HepG2 (cell line): ENCODE results near the gene GH2. TPM values are rescaled to one million over a fixed set of nuclear protein-coding genes. Genes with fewer than 3 reads are reported as not detected.

Experiments
- CEBPG ChIP-seq: IDR thresholded peaks from 2 replicates; pipeline ENCODE4 v1.6.1; 2016
- DPF2 ChIP-seq: sonication (generic); formaldehyde crosslinking; IDR thresholded peaks from 2 replicates; pipeline ENCODE4 v1.4.0; 2020; ENCODE audit warnings: mild to moderate bottlenecking, low read depth, missing genetic modification reagents, borderline replicate concordance
- GTF3A ChIP-seq: sonication (generic); formaldehyde crosslinking; conservative IDR thresholded peaks from 2 replicates; pipeline ENCODE4 v1.4.0; 2020; ENCODE audit warnings: mild to moderate bottlenecking, missing genetic modification reagents
- GZF1 ChIP-seq: sonication (generic); formaldehyde crosslinking; IDR thresholded peaks from 2 replicates; pipeline ENCODE4 v1.5.1; 2020; ENCODE audit warnings: mild to moderate bottlenecking, missing genetic modification reagents
- RFXAP ChIP-seq: sonication (generic); formaldehyde crosslinking; IDR thresholded peaks from 2 replicates; pipeline ENCODE4 v1.4.0; 2020; ENCODE audit warnings: missing genetic modification reagents, borderline replicate concordance
- SRSF9 ChIP-seq: fragments of 200-400 bp; formaldehyde crosslinking; IDR thresholded peaks from 2 replicates; pipeline ENCODE4 v1.6.1; 2018; ENCODE audit warnings: borderline replicate concordance, mild to moderate bottlenecking, low read depth, low read length; ENCODE audit not compliant: insufficient read depth, poor library complexity, severe bottlenecking
- ZBTB33 ChIP-seq: sonication (generic); formaldehyde crosslinking; IDR thresholded peaks from 2 replicates; pipeline ENCODE4 v1.4.0; 2020; ENCODE audit warnings: missing genetic modification reagents
- ZNF549 ChIP-seq: sonication (generic); formaldehyde crosslinking; IDR thresholded peaks from 2 replicates; pipeline ENCODE4 v1.5.0; 2020; ENCODE audit warnings: missing genetic modification reagents
- polyA plus RNA-seq, 8 experiments: library from polyadenylated mRNA; depleted of rRNA in 3 of 8; stranded (reverse) in 7 of 8; unstranded in 1 of 8; fragments of >200 nt; fragmentation: Illumina TruSeq in 4 of 8; extraction: Trizol in 4 of 8; gene quantifications; 2 replicates each; pipeline versions ENCODE4 v1.2.1 to v1.2.3, GENCODE V29; 2011 to 2016; ENCODE audit warnings: low read depth in 4 of 8, missing spikeins in 1 of 8, mixed read lengths in 1 of 8; ENCODE audit not compliant: insufficient read depth in 1 of 8
- total RNA-seq, 5 experiments: library from RNA; depleted of rRNA; stranded (reverse); fragments of >200 nt; fragmentation: Illumina TruSeq; extraction: Trizol; gene quantifications; 2 replicates each; pipeline ENCODE4 v1.2.3, GENCODE V29; 2016; ENCODE audit warnings: low read depth in 1 of 5
- TF ChIP-seq, protein P1 (sequence below): sonication (generic); formaldehyde crosslinking; IDR thresholded peaks from 2 replicates; pipeline ENCODE4 v1.5.0; 2020; ENCODE audit warnings: mild to moderate bottlenecking, missing genetic modification reagents, borderline replicate concordance
- TF ChIP-seq, protein P2 (sequence below): sonication (generic); formaldehyde crosslinking; IDR thresholded peaks from 2 replicates; pipeline ENCODE4 v1.9.0; 2021; ENCODE audit warnings: mild to moderate bottlenecking, missing genetic modification reagents

GH2 gene
- total and polyA plus RNA-seq, 2 of the 13 experiments (the other 11 are each of a cell fraction or from before 2014, with no cell fraction given), result not detected

- TF ChIP-seq ZNF549 (CRISPR knock-in tag) (no peak), ZBTB33 (CRISPR knock-in tag) (peak; percentile 98), GTF3A (CRISPR knock-in tag) (no peak), DPF2 (CRISPR knock-in tag) (no peak), GZF1 (CRISPR knock-in tag) (no peak), RFXAP (peak; percentile 100), CEBPG (CRISPR knock-in tag) (no peak), SRSF9 (no peak)
- TF ChIP-seq, protein P1, sequence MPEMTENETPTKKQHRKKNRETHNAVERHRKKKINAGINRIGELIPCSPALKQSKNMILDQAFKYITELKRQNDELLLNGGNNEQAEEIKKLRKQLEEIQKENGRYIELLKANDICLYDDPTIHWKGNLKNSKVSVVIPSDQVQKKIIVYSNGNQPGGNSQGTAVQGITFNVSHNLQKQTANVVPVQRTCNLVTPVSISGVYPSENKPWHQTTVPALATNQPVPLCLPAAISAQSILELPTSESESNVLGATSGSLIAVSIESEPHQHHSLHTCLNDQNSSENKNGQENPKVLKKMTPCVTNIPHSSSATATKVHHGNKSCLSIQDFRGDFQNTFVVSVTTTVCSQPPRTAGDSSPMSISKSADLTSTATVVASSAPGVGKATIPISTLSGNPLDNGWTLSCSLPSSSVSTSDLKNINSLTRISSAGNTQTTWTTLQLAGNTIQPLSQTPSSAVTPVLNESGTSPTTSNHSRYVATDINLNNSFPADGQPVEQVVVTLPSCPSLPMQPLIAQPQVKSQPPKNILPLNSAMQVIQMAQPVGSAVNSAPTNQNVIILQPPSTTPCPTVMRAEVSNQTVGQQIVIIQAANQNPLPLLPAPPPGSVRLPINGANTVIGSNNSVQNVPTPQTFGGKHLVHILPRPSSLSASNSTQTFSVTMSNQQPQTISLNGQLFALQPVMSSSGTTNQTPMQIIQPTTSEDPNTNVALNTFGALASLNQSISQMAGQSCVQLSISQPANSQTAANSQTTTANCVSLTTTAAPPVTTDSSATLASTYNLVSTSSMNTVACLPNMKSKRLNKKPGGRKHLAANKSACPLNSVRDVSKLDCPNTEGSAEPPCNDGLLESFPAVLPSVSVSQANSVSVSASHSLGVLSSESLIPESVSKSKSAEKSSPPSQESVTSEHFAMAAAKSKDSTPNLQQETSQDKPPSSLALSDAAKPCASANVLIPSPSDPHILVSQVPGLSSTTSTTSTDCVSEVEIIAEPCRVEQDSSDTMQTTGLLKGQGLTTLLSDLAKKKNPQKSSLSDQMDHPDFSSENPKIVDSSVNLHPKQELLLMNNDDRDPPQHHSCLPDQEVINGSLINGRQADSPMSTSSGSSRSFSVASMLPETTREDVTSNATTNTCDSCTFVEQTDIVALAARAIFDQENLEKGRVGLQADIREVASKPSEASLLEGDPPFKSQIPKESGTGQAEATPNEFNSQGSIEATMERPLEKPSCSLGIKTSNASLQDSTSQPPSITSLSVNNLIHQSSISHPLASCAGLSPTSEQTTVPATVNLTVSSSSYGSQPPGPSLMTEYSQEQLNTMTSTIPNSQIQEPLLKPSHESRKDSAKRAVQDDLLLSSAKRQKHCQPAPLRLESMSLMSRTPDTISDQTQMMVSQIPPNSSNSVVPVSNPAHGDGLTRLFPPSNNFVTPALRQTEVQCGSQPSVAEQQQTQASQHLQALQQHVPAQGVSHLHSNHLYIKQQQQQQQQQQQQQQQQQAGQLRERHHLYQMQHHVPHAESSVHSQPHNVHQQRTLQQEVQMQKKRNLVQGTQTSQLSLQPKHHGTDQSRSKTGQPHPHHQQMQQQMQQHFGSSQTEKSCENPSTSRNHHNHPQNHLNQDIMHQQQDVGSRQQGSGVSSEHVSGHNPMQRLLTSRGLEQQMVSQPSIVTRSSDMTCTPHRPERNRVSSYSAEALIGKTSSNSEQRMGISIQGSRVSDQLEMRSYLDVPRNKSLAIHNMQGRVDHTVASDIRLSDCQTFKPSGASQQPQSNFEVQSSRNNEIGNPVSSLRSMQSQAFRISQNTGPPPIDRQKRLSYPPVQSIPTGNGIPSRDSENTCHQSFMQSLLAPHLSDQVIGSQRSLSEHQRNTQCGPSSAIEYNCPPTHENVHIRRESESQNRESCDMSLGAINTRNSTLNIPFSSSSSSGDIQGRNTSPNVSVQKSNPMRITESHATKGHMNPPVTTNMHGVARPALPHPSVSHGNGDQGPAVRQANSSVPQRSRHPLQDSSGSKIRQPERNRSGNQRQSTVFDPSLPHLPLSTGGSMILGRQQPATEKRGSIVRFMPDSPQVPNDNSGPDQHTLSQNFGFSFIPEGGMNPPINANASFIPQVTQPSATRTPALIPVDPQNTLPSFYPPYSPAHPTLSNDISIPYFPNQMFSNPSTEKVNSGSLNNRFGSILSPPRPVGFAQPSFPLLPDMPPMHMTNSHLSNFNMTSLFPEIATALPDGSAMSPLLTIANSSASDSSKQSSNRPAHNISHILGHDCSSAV (CRISPR knock-in tag), result no peak
- TF ChIP-seq, protein P2, sequence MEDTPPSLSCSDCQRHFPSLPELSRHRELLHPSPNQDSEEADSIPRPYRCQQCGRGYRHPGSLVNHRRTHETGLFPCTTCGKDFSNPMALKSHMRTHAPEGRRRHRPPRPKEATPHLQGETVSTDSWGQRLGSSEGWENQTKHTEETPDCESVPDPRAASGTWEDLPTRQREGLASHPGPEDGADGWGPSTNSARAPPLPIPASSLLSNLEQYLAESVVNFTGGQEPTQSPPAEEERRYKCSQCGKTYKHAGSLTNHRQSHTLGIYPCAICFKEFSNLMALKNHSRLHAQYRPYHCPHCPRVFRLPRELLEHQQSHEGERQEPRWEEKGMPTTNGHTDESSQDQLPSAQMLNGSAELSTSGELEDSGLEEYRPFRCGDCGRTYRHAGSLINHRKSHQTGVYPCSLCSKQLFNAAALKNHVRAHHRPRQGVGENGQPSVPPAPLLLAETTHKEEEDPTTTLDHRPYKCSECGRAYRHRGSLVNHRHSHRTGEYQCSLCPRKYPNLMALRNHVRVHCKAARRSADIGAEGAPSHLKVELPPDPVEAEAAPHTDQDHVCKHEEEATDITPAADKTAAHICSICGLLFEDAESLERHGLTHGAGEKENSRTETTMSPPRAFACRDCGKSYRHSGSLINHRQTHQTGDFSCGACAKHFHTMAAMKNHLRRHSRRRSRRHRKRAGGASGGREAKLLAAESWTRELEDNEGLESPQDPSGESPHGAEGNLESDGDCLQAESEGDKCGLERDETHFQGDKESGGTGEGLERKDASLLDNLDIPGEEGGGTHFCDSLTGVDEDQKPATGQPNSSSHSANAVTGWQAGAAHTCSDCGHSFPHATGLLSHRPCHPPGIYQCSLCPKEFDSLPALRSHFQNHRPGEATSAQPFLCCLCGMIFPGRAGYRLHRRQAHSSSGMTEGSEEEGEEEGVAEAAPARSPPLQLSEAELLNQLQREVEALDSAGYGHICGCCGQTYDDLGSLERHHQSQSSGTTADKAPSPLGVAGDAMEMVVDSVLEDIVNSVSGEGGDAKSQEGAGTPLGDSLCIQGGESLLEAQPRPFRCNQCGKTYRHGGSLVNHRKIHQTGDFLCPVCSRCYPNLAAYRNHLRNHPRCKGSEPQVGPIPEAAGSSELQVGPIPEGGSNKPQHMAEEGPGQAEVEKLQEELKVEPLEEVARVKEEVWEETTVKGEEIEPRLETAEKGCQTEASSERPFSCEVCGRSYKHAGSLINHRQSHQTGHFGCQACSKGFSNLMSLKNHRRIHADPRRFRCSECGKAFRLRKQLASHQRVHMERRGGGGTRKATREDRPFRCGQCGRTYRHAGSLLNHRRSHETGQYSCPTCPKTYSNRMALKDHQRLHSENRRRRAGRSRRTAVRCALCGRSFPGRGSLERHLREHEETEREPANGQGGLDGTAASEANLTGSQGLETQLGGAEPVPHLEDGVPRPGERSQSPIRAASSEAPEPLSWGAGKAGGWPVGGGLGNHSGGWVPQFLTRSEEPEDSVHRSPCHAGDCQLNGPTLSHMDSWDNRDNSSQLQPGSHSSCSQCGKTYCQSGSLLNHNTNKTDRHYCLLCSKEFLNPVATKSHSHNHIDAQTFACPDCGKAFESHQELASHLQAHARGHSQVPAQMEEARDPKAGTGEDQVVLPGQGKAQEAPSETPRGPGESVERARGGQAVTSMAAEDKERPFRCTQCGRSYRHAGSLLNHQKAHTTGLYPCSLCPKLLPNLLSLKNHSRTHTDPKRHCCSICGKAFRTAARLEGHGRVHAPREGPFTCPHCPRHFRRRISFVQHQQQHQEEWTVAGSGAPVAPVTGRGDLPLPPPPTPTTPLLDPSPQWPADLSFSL (CRISPR knock-in tag), result no peak
Observed at GRCh38 chr17:63848834-63849689, 32.7 kb downstream of the GH2 start (continued).
